Activated naive CD4-positive, alpha-beta T cell treated with anti-CD3 and anti-CD28 coated beads, Interleukin-2, amount 50 U/mL, for 24 hours (primary cell): ENCODE measurements around the gene SPECC1.
A peak's percentile ranks its signal among the peaks of the same experiment; 100 is the strongest.
"Not testable (repeated sequence)": the region's sequence is repeated elsewhere in the genome, so short reads cannot be mapped to it uniquely, and the experiment has no call there.

Experiments used
- H3K27ac Mint-ChIP-seq: one replicate; pipeline ENCODE4 v1.8.0; 2021; ENCODE audit warnings: mild to moderate bottlenecking, mixed read lengths
- H3K27me3 Mint-ChIP-seq: one replicate; pipeline ENCODE4 v1.8.0; 2021; ENCODE audit warnings: mixed read lengths
- H3K36me3 Mint-ChIP-seq: one replicate; pipeline ENCODE4 v1.8.0; 2021; ENCODE audit warnings: mixed read lengths
- H3K4me1 Mint-ChIP-seq: one replicate; pipeline ENCODE4 v1.8.0; 2021; ENCODE audit warnings: mixed read lengths
- H3K4me3 Mint-ChIP-seq: one replicate; pipeline ENCODE4 v1.8.0; 2021; ENCODE audit warnings: mild to moderate bottlenecking, mixed read lengths
- H3K9me3 Mint-ChIP-seq: one replicate; pipeline ENCODE4 v1.8.0; 2021; ENCODE audit warnings: mixed read lengths

SPECC1 gene

GRCh38 chr17:20294120-20294519, 285.0 kb downstream of the SPECC1 start:
- Mint-ChIP-seq H3K9me3 (no peaks in the 10 kb centered on the region), H3K4me1 (peaks cover 4% of the 10 kb centered on the region), H3K36me3 (no peaks in the 10 kb centered on the region), H3K27ac (no peak overlapping the region), H3K4me3 (no peak overlapping the region), H3K27me3 (no peaks in the 10 kb centered on the region)

GRCh38 chr17:20299013-20299412, 289.9 kb downstream of the SPECC1 start:
- Mint-ChIP-seq H3K4me1 (no peaks in the 10 kb centered on the region), H3K36me3 (no peaks in the 10 kb centered on the region), H3K27ac (no peak overlapping the region), H3K9me3 (no peaks in the 10 kb centered on the region), H3K4me3 (no peak overlapping the region), H3K27me3 (no peaks in the 10 kb centered on the region)

GRCh38 chr17:20300436-20300934, 291.3 kb downstream of the SPECC1 start:
- Mint-ChIP-seq H3K4me1 (peaks cover 8% of the 10 kb centered on the region), H3K4me3 (no peak overlapping the region), H3K27ac (no peak overlapping the region), H3K9me3 (no peaks in the 10 kb centered on the region), H3K36me3 (peaks cover 4% of the 10 kb centered on the region), H3K27me3 (no peaks in the 10 kb centered on the region)

- H3K36me3 Mint-ChIP-seq: peaks cover 11% of the 10 kb centered on the region
- no peaks in the 10 kb centered on the region for H3K27me3 Mint-ChIP-seq
- peaks cover 8% of the 10 kb centered on the region for H3K4me1 Mint-ChIP-seq
- H3K4me3 Mint-ChIP-seq: no peak overlapping the region
- H3K27ac Mint-ChIP-seq: no peak overlapping the region
- H3K9me3 Mint-ChIP-seq: peaks cover 9% of the 10 kb centered on the region
These were observed 293.2 kb downstream of the SPECC1 start for GRCh38 chr17:20302246-20302917.

- H3K9me3 Mint-ChIP-seq: peaks cover 14% of the 10 kb centered on the region
- no peaks in the 10 kb centered on the region for H3K27me3 Mint-ChIP-seq
- no peak overlapping the region for H3K27ac Mint-ChIP-seq
- H3K36me3 Mint-ChIP-seq: peaks cover 18% of the 10 kb centered on the region
- no peak overlapping the region for H3K4me3 Mint-ChIP-seq
- H3K4me1 Mint-ChIP-seq: peaks cover 8% of the 10 kb centered on the region
These were observed 295.8 kb downstream of the SPECC1 start for GRCh38 chr17:20304961-20305360.

- H3K27ac Mint-ChIP-seq: no peak overlapping the region
- H3K9me3 Mint-ChIP-seq: peaks cover 14% of the 10 kb centered on the region
- H3K27me3 Mint-ChIP-seq: no peaks in the 10 kb centered on the region
- peaks cover 18% of the 10 kb centered on the region for H3K36me3 Mint-ChIP-seq
- peaks cover 8% of the 10 kb centered on the region for H3K4me1 Mint-ChIP-seq
- no peak overlapping the region for H3K4me3 Mint-ChIP-seq
These were observed 297.8 kb downstream of the SPECC1 start for GRCh38 chr17:20306924-20307323.

GRCh38 chr17:20307326-20307910, 298.3 kb downstream of the SPECC1 start:
- Mint-ChIP-seq H3K9me3 (peaks cover 14% of the 10 kb centered on the region), H3K4me3 (peak overlapping the region; percentile 11), H3K4me1 (peaks cover 8% of the 10 kb centered on the region), H3K36me3 (peaks cover 18% of the 10 kb centered on the region), H3K27me3 (no peaks in the 10 kb centered on the region), H3K27ac (no peak overlapping the region)

- Mint-ChIP-seq H3K9me3 (peaks cover 14% of the 10 kb centered on the region), H3K27ac (no peak overlapping the region), H3K36me3 (peaks cover 15% of the 10 kb centered on the region), H3K27me3 (no peaks in the 10 kb centered on the region), H3K4me1 (no peaks in the 10 kb centered on the region), H3K4me3 (no peak overlapping the region)
These were observed 301.3 kb downstream of the SPECC1 start for GRCh38 chr17:20310481-20310880.

GRCh38 chr17:20313306-20313705, 304.1 kb downstream of the SPECC1 start:
- Mint-ChIP-seq H3K27me3 (no peaks in the 10 kb centered on the region), H3K9me3 (no peaks in the 10 kb centered on the region), H3K36me3 (peaks cover 2% of the 10 kb centered on the region), H3K4me3 (no peak overlapping the region), H3K27ac (no peak overlapping the region), H3K4me1 (no peaks in the 10 kb centered on the region)

- Mint-ChIP-seq H3K27ac (no peak overlapping the region), H3K27me3 (no peaks in the 10 kb centered on the region), H3K36me3 (no peaks in the 10 kb centered on the region), H3K4me3 (no peak overlapping the region), H3K9me3 (no peaks in the 10 kb centered on the region), H3K4me1 (no peaks in the 10 kb centered on the region)
These were observed 304.7 kb downstream of the SPECC1 start for GRCh38 chr17:20313891-20314290.

GRCh38 chr17:20314834-20315233, 305.7 kb downstream of the SPECC1 start:
- Mint-ChIP-seq H3K27ac (no peak overlapping the region), H3K4me3 (no peak overlapping the region), H3K4me1 (no peaks in the 10 kb centered on the region), H3K9me3 (no peaks in the 10 kb centered on the region), H3K27me3 (no peaks in the 10 kb centered on the region), H3K36me3 (no peaks in the 10 kb centered on the region)

GRCh38 chr17:20315311-20315710, 306.2 kb downstream of the SPECC1 start:
- H3K27ac Mint-ChIP-seq: no peak overlapping the region
- H3K4me1 Mint-ChIP-seq: no peaks in the 10 kb centered on the region
- H3K4me3 Mint-ChIP-seq: no peak overlapping the region
- no peaks in the 10 kb centered on the region for H3K36me3 Mint-ChIP-seq
- no peaks in the 10 kb centered on the region for H3K9me3 Mint-ChIP-seq
- H3K27me3 Mint-ChIP-seq: no peaks in the 10 kb centered on the region

- Mint-ChIP-seq H3K27ac (no peak overlapping the region), H3K4me3 (no peak overlapping the region), H3K27me3 (no peaks in the 10 kb centered on the region), H3K9me3 (no peaks in the 10 kb centered on the region), H3K36me3 (no peaks in the 10 kb centered on the region), H3K4me1 (no peaks in the 10 kb centered on the region)
These were observed 306.7 kb downstream of the SPECC1 start for GRCh38 chr17:20315821-20316220.

GRCh38 chr17:20320535-20321229, 311.5 kb downstream of the SPECC1 start:
- H3K27ac Mint-ChIP-seq, H3K27me3 Mint-ChIP-seq, H3K36me3 Mint-ChIP-seq, H3K9me3 Mint-ChIP-seq, H3K4me1 Mint-ChIP-seq: not testable (repeated sequence)
- H3K4me3 Mint-ChIP-seq: peak overlapping the region; percentile 3

- H3K27me3 Mint-ChIP-seq, H3K36me3 Mint-ChIP-seq, H3K9me3 Mint-ChIP-seq, H3K27ac Mint-ChIP-seq, H3K4me3 Mint-ChIP-seq, H3K4me1 Mint-ChIP-seq: not testable (repeated sequence)
These were observed 312.2 kb downstream of the SPECC1 start for GRCh38 chr17:20321357-20321756.

GRCh38 chr17:20327739-20328138, 318.6 kb downstream of the SPECC1 start:
- not testable (repeated sequence) for H3K4me3 Mint-ChIP-seq, H3K36me3 Mint-ChIP-seq, H3K4me1 Mint-ChIP-seq, H3K27me3 Mint-ChIP-seq, H3K9me3 Mint-ChIP-seq, H3K27ac Mint-ChIP-seq
